GM21515 (cell line): ENCODE data around the gene NHSL1.
"Not testable (repeated sequence)": the region's sequence is repeated elsewhere in the genome, so short reads cannot be mapped to it uniquely, and the experiment has no call there.

ENCODE experiments used
- ATAC-seq: cut with Tn5 transposase; IDR thresholded peaks from one replicate; pipeline ENCODE4 v1.9.1; 2021; ENCODE audit not compliant: unreplicated experiment

NHSL1 gene

DNA sequence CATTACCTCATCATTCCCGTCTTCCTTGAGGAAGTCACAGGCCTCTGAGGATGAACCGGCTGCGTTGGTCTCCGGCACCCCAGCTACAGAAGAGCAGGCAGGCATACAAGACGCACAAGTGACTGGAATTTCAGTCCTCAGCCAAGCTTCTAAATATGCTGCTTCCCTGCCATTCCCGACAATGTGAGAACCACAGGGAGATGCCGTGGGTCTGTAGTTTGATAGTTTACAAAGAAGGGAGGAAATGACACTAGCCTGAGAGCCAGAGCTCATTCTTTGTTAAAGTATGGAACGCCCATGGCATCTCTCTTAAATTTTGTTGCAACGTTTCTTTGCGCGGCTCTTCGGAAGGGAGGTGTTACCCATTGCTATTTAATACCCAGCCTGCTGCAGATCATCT lies 69.5 kb downstream of the NHSL1 start:
- ATAC-seq, result no peak

DNA sequence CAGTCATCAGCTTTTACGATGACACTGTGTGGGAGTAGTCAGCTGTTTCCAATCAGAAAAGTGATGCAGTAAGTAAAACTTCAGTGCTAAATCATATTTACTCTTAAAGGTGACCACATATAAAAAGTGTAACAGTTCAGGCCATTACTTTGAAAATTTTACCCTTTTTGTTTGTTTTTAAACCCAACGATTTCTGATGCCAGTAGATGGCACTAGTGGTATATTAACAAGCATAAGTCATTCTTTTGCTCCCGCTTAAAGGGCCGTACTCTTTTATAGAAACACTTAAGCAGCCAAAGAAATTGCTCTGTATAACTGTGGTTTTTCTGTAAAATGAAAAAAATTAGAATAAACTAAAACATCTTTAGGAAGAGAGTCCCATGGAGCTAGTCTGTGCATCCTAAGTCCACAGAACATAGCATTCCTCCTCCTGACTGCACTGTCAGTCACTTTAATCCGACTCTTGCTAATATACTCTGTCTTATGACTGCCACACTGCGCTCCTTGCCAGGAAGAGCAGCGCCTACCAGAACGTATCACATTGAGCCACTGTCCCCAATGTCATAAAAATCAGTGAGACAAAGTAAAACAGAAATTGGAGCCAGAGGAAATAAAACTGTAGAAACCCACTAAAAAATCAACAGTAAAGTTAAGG lies 70.2 kb downstream of the NHSL1 start:
- ATAC-seq, result no peak

DNA sequence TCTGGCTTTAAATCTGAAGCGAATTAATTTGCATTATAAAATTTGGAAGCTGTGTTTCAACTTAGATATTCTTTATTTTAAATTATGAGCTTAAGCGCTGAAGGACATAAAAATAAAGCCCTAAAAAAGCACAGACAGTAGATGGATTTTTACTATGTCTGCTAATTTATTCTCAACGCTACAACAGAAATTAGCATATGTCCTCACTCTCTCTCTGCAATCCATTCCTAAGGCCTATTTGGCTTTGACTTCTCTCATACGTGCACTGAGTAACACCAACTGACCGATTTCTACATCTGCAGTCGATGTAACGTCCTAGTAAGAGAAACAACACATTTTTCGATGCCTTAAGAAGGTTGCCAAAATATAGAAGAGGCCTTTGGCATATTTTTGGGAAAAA lies 71.6 kb downstream of the NHSL1 start:
- no peak for ATAC-seq

DNA sequence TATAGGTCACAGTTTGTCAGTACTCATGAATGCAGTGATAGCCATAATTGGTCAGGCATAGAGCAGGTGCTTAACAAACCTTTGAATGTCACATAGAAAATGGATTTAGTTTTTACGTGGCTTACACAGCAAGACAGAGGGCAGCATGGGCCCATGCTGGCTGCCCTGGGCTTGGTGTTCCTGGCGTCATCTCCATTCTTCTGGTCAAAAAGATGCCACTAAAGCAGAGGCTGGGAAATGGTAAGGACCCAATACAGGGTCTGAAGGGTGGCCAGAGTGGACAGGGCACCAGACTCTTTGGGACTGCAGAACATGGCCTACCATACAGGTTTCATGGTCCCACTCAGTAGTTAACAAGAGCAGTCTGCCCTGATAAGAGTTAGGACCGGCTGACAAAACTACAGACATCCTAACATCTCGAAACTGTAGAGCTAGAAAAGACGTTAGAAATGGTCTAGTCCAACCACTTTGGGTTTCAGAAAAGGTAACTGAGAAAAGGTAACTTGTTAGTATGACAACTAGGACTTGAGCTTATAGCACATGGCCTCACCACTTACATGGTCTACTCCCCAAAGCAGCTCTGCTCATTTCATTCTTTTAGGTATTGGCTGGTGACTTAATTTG lies 72.7 kb downstream of the NHSL1 start:
- no peak for ATAC-seq

DNA sequence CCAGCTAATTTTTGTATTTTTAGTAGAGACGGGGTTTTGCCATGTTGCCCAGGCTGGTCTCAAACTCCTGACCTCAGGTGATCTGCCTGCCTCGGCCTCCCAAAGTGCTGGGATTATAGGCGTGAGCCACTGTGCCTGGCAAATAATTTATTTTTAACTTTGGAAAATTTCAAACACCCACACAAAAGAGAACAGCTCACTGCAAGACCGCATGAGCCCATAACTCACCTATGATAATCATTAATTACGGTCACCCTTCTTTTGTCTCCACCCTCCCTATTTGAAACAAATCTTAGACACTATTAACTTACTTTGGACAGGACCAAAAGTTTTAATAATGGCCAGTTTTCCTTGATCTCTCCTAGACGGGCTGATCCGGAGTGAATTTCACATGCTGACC lies 74.0 kb downstream of the NHSL1 start:
- ATAC-seq, result not testable (repeated sequence)

DNA sequence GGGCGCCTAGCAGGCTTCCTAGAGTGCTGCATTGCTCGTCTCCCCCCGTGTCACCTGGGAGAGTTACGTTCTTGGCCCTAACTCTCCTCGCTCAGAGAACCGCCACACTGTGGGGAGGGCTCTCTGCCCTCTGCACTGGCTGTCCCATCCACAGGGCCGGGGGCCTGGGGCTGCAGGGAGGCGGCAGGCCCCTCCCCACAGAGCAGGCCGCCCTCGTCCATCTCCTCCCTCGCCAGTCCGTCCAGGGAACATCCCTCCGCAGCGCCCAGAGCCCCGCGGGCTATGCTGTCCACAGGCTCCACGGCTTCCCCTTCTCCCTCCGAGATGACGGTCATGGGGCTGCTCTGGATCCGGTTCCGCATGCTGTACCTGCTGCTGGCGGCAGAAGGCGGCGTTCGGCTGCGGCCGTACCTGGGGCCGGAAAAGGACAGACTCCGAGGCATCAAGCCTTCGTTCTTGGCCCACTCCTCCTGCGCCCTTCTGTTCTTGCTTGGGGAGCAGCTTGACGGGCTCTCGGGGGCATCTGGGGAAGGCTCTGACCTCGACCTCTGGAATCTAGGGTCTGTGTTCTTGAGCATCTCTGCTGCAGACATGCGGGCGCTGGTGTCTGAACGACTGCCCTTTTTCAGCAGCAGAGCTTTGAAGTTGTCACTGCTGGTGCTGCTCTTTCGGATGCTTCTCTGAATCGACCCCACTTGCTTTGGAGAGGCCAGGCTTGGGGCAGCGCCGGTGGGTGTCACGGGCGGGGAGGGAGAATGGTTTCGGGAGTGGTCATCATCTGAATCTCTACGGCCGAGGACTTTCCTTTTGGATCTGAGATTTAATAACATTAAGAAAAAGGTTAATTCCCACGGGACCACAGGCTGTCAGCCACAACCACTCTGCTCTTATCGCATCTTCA lies 75.0 kb downstream of the NHSL1 start:
- no peak for ATAC-seq

DNA sequence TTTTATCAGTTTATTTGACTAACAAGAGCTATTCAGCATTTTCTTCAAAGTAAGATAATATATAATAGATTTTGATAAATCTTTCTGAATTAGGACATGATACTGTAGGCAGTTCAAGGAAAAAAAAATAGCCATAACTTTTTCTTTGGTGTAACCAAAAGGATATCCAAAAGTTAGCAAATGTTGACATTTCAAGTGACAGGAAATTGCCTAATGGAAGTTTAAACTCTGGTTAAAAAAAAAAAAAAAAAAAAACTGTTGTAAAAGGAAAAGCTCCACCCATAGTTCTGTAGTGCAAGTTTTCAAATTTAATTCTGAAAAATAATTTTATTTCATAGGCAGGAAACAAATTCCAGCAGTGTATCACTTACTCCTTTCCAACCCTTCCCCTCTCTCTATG lies 76.4 kb downstream of the NHSL1 start:
- ATAC-seq, result no peak

DNA sequence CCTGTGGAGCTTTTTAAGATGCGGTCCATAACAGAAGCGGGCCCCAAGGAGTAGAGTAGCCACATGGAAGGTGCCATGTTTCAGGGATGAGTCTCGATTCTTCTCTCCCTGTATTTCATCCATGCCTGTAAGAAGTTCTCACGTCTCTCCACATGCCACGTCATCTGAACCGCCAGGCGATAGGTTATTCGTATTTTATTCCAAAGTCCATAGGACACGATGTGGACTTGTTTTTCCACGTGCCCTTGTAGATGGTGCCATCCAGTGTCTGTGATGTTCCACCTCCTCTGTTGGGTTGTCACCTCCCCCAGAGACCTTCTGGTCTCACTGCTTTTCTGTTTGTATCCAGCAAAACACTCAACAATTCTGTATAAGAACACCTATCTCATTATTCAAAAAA lies 77.7 kb downstream of the NHSL1 start:
- ATAC-seq, result no peak

DNA sequence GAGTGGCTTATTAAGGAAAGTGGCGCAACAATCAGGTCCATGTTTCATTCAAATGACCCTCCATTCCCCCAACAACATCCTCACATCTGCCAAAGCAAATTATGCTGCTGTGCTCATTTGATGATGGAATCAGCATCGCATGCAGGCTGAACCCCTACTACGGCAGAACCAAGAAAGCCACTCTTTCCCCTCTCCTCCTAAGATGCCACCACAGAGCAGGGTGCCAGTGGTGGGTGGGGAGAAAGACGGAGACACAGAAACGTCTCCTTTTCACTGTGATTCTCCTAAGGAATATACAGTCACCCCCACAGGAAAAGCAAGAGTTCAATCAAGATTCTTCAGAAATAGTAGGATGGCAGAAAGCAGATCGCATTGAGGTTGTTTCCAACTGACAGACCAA lies 78.2 kb downstream of the NHSL1 start:
- no peak for ATAC-seq

DNA sequence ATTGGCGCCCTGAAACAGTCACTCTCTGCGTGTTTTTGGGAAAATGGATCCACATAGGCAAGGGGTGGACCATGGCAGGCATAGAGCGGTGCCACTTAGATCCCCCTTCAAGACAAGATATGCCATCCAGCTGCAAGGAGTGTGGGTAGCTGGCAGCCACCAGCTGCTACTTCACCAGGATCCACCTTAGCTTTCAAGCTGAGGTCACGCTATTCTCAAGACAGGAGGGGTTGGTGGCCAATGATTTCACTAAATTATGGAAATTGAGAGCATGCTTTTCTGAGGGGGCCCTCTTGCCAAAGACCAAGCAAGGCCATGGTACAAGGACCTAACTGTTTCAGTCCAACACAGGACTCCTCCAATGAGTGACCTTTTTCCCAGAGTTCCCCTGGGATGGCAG lies 78.9 kb downstream of the NHSL1 start:
- ATAC-seq, result no peak

DNA sequence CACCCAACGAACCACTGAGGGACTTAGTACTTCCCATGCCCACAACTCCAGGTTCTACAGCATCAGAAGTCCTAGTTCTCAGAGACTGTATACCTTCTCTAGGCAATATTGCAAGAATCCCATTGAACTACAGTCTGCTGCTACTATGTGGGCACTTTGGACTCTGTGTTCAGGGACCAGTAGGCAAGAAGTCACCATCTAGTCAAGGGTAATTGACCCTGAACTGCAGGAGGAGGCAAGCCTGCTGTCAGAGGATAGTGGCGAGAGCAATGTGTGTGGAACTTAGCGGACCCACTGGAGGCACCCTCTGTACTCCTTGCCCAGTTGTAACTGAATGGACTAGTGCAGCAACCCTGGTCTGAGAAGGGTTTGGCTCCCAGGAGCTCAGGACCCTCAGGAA lies 79.5 kb downstream of the NHSL1 start:
- ATAC-seq, result no peak

DNA sequence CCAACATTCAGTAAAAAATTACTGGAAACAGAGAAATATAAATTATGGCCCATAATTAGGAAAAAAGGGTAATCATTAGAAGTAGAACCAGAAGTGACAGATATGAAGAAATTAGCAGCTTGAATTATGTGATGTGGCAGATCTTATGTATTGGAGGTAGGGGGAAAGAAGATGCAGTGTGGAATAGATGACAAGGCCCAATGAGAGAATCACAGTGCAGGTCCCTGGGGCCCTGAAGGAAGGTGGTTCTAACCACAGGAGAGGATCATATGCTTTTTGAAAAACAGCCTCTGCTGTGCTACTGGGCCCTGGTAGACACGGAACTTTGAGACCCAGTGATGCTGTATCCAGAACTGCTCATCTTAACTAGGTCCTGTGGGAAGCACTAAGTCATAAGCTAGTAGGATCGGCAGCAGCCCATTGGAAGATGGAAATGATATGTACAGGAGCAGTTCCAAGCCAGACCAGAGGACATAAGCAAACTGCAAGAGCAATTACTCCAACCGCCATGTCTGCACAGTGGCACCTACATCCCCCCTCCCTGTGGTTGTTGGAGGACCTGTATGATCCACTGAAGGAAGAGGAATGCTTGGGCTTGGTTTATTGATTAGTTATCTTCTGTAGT lies 81.1 kb downstream of the NHSL1 start:
- no peak for ATAC-seq

DNA sequence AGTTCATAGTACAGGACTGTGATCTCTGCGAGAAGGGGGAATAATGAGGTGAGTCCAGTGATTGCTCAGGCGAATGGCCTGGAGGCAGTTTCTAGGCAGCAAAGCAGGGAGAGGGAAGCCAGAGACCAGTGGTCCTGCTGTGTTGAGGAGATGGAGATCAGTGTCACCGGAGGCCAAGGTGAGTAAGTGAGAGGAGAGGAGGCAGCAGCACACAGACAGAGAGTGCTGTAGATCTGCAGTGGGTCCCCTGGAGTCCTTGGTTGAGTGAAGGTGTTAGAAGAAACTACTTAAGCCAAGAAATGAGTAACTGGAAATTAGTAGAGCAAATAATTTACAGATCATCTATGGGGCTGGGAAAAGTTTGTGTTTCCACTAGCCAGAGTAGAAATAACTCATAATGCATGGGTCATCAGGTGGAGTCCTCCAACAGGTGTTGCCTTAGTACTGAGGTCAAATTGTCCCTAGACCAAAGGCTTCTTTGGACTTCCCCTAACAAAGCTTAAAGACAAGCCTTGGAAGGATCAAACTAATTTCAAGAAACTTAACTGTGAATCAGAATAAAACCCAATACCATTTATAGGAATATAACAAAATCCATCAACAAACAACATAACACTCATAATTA lies 81.7 kb downstream of the NHSL1 start:
- no peak for ATAC-seq

DNA sequence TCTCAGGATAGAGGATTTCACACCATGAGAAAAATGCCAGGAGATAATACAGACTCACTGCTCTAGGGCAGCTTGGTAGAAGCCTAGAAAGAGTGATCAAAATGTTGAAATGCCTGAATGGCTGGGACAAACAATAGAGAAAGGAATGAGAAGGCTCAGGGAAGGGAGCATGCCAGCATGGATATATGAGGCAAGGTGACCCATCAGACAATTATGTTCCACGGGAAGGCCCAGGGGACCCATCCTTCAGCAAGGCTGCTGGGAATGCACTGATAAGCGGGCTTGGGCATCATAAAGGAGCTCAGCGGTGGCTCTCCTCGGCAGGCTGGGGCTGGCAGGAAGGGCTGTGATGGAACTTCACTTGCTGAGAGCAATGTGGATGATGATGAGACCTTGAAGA lies 83.1 kb downstream of the NHSL1 start:
- ATAC-seq, result no peak

DNA sequence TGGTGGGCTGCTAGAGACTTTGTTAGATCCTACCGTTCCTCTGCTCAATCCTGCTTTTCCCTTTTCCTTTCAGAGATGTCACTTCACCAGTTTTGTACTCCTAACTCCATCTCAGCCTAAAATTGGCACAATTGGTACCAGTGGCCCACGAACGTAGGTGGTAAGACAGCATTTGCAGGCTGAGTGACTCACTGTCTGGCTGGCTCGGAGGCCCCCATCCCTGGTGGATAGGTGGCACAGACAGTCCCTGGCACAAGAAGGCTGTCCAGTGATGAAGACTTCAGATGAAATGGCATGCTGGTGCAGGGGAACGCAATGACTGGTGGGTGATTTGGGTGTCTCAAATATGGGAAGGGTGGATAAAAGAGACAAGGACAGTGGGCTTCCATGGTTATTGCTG lies 84.2 kb downstream of the NHSL1 start:
- no peak for ATAC-seq

DNA sequence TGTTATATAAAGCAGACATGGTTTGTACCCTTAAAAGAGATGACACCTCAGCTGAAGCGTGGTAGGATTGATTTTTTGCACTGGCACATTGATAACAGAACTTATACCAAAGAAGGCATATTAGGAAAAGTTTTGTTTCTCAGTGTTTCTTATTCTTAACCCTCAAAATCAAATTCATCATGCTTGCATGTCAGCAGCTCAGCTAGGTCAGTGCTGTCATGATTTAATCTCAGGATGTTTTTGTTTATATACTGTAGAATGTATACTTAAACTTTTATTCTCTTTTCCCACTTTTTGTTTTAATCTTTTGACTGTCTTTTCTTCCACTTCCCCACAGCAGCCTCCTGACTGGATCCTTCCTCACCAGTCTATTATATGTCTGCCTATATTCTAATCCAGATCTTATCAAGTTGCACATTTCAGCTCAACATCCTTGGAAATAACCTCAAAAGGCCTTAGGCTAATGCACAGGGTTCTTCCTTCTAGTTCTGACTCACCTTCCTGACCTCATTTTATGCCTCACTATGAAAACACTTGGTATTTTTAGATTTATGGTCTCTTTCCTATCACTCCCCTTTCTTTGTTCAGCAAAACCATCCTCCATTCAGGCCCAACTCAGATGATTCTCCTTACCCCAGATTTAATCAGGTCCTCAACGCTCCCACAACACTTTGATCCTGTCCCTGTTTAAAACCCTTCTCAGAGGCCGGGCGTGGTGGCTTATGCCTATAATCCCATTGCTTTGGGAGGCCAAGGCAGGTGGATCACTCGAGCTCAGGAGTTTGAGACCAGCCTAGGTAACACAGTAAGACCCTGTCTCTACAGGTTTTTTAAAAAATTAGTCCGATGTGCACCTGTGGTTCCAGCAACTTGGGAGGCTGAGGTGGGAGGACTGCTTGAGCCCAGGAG lies 88.1 kb downstream of the NHSL1 start:
- no peak for ATAC-seq

DNA sequence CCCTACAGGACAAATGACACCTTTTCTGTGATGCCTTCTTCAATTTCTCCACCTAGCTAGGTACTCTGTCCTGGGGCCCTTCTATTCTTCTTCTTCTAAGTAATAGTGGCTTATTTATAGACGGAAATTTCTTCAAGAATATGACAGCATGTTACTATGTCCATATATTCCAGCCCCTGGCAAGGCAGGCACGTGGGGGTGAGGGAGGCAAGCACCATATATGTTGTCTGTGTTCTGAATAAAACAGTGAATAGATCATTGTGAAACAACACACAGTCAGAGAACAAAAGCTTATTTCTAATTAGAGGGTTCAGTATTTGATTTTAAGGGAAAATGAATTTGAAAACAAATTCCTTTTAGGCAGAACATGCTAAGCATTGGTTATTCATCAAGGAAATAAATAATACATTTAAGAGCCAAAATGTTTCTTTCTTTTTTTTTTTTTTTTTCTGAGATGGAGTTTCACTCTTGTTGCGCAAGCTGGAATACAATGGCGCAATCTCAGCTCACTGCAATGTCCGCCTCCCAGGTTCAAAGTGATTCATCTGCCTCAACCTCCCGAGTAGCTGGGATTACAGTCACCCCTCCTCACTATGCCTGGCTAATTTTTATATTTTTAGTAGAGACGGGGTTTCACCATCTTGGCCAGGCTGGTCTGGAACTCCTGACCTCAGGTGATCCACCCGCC lies 89.1 kb downstream of the NHSL1 start:
- no peak for ATAC-seq

DNA sequence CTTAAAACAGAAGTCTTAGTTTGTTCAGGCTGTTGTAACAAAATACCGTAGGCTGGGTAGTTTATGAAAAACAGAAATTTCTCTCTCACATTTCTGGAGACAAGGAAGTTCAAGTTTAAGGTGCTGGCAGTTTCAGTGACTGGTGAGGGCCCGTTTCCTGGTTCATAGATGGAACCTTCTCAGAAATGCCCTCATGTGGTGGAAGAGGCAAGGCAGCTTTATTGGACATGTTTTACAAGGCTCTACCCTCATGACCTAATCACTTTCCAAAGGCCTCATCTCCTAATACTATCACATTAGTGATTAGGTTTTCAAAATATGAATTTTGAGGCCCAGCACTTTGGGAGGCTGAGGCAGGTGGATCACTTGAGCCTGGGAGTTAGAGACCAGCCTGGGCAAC lies 92.9 kb downstream of the NHSL1 start:
- ATAC-seq, result no peak

DNA sequence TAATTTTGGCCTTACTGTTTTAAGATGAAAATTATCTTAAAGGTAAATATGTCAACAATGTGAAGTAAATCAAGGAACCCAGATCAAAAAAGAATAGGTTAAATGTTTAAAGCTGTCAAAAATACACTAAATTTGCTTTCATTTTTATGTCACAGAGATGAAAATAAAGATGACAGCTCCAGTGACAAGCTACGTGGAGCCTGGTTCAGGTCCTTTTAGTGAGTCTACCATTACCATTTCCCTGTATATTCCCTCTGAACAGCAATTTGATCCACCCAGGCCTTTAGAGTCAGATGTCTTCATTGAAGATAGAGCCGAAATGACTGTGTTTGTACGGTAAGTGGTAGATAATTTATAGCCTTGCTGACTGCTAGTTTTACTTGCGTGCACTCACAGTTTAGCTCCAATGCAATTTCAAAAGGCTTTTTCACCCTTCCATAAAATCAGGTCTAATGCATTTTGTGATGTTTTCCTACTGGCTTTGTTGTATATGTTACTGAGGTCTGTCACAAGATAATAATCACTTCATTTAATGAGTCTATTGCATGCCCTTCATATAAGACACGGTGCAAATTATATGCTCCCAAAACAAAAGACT lies 93.4 kb downstream of the NHSL1 start:
- no peak for ATAC-seq
